Neural cell (in vitro differentiated cells): Measurements from ENCODE around the gene CRMP1.

Experiments
- CTCF ChIP-seq: fragments of 450-650 bp; IDR thresholded peaks from 2 replicates; pipeline ENCODE4 v1.5.1; 2014; ENCODE audit warnings: antibody characterized with exemption, mild to moderate bottlenecking, moderate library complexity; ENCODE audit not compliant: poor library complexity, severe bottlenecking
- EP300 ChIP-seq: fragments of 450-650 bp; conservative IDR thresholded peaks from 2 replicates; pipeline ENCODE4 v1.6.1; 2014; ENCODE audit warnings: antibody characterized with exemption, mild to moderate bottlenecking, moderate library complexity; ENCODE audit not compliant: poor library complexity, severe bottlenecking
- EZH2 ChIP-seq: fragments of 200-600, 300-800 bp; shearing (Covaris generic), sonication (generic); IDR thresholded peaks from 2 replicates; pipeline ENCODE4 v1.6.1; 2014; ENCODE audit warnings: antibody characterized with exemption, low read length, borderline replicate concordance, mild to moderate bottlenecking; ENCODE audit not compliant: insufficient read depth, poor library complexity, severe bottlenecking
- MXI1 ChIP-seq: fragments of 450-650 bp; conservative IDR thresholded peaks from 2 replicates; pipeline ENCODE4 v1.6.1; 2014; ENCODE audit warnings: antibody characterized with exemption, mild to moderate bottlenecking; ENCODE audit not compliant: poor library complexity, severe bottlenecking
- POLR2AphosphoS5 ChIP-seq: IDR thresholded peaks from 2 replicates; pipeline ENCODE4 v1.6.1; 2012
- RAD21 ChIP-seq: fragments of 450-650 bp; conservative IDR thresholded peaks from 2 replicates; pipeline ENCODE4 v1.6.1; 2014; ENCODE audit warnings: antibody characterized with exemption, mild to moderate bottlenecking, moderate library complexity
- REST ChIP-seq: IDR thresholded peaks from 2 replicates; pipeline ENCODE4 v1.6.1; 2012; ENCODE audit warnings: borderline replicate concordance
- TAF1 ChIP-seq: IDR thresholded peaks from 2 replicates; pipeline ENCODE4 v1.6.1; 2012; ENCODE audit warnings: low read depth

GRCh38 chr4:5926598-5926997 lies 33.7 kb upstream of the CRMP1 start:
- no peak for TF ChIP-seq CTCF
- TF ChIP-seq TAF1 = no peak
- no peak for TF ChIP-seq POLR2AphosphoS5
- TF ChIP-seq EP300 = no peak
- TF ChIP-seq EZH2 = no peak
- TF ChIP-seq REST = no peak
- TF ChIP-seq MXI1 = no peak
- TF ChIP-seq RAD21 = no peak
